GM19099 (cell line): ENCODE measurements around the gene DIO3.

Experiments
- POLR2A ChIP-seq: IDR thresholded peaks from 3 replicates; pipeline ENCODE4 v1.6.1; 2011; ENCODE audit warnings: low read depth; ENCODE audit not compliant: insufficient read length; ENCODE audit errors: extremely low read depth

DIO3 gene

DNA sequence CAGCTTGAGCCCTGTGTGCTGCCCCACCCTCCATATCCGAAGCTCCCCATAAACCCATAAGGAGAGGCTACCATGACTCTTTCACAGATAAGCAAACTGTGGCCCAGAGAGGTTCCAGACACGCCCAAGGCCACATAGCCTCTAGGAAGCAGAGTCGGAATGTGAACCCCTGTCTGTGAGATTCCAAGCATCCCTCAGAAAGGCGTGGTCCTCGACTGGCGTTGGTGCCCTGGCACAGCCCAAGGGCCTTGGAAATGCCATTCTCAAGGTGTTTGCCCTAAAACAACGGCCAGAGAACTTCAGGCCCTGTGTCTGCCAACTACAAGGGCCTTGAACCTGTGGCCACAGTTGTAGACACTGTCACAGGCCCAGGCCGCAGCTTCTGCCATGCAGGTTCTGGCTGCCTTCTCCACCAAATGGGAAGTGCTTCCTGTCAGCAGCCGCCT is 8.5 kb upstream of the DIO3 start:
- TF ChIP-seq POLR2A = no peak

DNA sequence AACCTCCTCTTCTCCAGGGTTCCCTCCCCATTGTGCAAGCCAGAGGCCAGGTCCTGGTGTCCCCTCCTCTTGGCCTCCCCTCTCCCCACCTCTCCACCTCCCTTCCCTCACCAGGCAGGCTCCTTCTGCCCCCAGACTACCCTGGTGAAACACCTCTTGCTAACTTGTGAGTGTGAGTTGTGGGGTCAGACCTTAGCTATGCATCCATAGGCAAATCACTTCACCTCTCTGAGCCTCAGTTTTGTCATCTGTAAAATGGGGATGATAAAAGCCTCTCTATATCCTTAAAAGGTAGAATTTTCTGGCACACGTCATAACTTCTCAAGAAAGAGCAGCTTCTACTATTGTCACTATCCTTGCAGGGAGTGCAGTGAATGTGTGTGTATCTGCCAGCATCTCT is 7.9 kb upstream of the DIO3 start:
- no peak for TF ChIP-seq POLR2A

DNA sequence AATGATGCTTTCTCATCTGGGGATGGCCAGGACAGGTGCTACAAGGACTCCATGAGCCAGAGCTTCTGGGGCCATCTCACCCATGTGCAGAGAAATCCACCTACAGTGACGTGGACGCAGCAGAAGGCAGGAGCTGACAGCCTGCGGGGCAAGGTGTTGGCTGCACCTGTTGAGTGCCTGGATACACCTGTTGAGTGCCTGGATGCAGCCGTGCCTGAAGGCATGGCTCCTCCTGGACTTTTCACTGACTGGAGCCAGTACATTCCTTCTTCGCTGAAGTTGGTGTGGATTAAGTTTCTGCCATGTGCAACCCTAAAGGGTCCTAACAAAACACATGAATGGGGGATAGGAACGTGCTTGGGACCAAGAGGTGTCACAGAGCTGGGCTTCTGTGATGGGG is 7.4 kb upstream of the DIO3 start:
- no peak for TF ChIP-seq POLR2A

DNA sequence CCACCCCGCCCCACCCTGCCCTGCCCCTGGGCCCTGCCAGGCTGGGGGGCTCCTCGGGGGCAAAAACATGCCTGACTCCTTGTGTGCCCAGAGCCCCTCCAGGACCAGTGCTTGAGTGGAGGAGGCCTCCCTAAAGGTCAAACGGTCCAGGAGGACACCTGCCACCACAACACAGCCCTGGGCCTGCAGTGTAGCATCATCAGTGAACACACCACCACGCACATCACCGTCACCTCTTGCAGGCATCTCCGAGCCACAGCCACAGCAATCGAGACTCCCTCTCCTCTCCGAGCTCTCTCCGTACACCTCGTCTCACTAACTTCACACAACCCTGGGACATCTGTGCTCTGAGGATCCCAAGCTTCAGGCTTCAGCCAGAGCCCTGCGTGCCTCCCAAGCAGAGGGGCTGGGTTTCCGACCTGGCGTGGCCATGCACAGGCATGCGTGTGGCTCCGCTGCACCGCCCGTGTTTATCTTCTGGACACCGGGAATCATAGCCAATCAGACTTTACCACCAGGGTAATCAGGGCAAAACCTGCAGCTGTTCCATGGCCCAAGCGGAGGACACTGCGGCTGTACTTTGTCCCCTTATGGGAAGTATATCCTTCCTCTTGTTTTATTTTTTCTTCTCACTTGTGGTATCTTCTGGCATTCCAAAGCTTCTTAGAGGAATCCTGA is 6.2 kb upstream of the DIO3 start:
- no peak for TF ChIP-seq POLR2A

DNA sequence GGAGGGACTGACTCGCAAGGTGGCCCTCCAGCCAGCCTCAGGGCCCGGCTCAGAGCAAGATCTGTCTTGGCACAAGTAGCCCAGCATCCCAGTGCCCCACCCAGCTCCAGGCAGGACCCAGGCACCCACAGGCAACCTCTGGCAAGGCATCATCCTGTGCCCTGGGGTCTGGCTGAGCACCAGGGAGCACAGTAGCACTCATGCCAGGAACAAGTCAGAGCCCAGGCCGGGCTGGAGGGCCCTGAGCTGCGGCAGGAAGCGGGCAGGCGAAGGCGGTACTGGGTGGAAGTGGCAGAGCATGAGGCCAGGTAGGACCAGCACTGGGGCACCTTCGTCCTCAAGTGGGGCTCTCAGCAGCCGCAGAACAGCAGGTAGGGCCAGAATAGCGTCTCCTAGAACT is 5.2 kb upstream of the DIO3 start:
- TF ChIP-seq POLR2A = no peak

DNA sequence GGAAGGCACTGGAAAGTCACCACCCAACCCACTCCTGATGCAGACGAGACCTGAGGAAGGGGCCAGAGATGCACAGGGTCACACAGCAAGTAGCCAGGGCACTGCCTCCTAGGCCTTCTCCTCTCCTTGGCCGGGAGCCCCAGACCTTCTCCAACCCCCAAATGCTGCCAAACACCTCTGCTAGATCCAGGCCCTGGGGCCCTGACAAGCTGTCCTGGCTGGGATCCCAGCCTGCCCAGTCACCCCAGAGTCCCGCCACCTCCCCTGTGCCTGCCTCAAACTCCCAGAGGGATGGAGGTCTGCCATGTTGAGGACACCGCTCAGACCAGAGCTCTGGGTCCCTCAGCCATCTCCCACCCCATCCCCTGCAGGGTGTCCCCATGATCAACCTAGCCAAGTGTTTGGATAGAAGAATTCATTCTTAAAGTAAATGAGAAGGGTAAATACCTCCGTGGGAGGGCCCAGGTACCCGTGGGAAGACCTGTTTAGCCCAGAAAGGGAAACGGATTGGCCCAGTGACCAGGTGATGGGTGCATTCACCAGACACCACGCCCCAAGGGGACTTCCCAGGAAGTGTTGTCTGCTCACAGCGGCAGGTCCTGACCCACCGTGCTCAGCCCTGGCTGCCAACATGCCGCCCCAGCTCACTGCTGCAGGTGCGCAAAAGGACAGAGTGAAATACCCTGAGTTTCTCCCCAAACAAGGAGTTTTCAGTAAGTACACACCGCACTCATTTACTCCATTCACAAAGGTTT is 4.6 kb upstream of the DIO3 start:
- TF ChIP-seq POLR2A = no peak

DNA sequence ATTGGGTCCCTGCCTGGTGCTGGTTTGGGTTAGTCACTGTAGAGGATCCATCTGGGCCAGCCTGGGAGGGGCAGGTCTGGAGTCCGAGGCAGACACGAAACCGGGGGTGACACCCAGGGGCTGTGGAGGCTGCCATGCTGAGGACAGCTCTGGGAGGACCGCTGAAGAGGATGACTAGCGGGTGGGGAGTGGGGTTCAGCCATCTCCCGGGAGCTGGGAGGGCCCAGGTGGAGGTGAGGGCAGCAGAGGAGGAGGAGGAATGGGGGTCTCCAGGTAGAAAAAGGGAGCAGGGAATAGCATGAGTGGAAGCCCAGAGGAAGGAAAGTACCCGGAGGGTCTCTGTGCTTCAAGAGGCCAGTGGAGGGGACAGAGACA is 4.0 kb upstream of the DIO3 start:
- TF ChIP-seq POLR2A = no peak

DNA sequence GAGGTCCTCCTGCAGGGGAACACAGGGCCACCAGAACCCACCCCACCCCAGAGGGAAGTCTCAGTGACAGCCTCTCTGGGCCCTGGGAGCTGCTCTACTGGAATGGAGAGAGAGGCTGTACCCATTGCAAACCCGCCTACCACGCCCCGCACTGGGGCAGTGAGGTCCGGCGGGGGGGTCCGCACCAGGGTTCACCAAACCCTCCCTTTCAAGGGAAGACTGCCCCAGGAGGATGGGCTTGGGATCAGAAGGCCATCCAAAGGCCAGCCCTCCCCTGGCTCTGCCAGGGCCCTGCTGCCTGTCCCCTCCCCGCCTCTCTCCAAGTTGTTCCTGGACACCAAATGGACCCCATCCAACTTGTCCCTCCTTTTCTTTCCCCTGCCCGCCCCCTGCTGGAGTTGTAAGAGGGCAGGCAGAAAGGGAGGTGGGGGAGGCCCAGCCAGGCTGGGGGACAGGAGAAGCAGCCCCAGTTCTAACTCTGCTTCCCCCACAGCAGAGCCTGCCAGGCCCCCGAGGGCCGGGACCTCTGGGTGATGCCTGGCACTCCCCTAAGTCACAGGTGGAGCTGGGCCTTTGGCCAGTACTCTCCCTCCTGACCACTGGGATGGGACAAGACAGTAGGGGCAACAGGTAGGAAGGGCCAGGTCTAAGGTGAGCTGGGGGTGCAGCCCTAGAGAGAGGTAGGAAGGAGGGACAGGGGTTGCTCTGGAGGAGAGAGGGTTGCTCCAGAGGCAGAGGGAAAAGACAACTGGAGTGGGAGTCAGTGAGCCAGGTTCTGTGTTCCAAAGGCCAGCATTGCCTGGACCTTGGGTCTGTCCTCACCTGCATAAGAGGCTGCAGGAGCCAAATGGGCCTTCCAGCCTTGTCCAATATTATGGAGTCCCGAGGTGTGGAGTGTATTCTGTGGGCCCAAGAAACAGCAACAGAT is 3.2 kb upstream of the DIO3 start:
- no peak for TF ChIP-seq POLR2A

DNA sequence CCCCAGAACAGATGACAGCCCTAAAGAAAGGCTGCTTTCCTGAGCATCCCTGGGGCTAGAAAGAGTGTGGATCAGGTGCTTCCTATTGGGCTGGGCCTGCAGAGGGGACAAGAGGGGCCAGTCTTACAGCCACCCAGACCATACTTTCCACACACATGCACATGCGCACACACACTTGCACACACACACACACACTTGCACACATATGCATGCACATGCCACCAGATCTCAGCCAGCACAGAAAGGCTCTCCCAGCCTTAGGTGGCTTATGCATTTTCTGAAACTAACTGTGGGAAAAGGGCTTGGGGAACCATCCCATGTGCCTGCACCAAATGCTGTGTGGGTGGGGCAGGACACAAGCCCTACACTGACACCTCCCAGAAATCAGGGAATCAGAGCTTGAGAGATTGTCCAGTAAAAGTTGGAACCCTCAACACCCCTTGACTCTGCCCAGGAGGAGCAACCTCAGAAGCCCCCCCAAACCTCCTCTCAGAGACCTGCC is 2.5 kb upstream of the DIO3 start:
- TF ChIP-seq POLR2A = no peak

DNA sequence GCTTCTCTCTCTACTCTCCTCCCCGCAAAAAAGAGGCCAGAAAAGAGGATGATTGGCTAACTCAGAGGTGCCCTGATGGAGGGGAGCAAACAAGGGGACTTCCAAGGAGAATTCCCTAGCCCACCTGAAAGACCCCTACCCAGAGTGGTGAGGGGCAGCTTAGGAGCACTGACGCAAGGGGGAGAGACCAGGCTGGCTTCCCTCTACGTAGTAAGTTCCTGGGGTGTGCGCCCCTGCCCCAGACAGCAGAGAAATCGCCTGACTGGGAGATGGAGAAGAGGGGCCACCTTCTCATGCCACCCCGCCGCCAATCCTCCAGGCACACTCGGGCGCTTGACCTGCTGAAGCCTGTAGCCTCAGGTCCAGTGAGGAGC is 2.1 kb upstream of the DIO3 start:
- no peak for TF ChIP-seq POLR2A

DNA sequence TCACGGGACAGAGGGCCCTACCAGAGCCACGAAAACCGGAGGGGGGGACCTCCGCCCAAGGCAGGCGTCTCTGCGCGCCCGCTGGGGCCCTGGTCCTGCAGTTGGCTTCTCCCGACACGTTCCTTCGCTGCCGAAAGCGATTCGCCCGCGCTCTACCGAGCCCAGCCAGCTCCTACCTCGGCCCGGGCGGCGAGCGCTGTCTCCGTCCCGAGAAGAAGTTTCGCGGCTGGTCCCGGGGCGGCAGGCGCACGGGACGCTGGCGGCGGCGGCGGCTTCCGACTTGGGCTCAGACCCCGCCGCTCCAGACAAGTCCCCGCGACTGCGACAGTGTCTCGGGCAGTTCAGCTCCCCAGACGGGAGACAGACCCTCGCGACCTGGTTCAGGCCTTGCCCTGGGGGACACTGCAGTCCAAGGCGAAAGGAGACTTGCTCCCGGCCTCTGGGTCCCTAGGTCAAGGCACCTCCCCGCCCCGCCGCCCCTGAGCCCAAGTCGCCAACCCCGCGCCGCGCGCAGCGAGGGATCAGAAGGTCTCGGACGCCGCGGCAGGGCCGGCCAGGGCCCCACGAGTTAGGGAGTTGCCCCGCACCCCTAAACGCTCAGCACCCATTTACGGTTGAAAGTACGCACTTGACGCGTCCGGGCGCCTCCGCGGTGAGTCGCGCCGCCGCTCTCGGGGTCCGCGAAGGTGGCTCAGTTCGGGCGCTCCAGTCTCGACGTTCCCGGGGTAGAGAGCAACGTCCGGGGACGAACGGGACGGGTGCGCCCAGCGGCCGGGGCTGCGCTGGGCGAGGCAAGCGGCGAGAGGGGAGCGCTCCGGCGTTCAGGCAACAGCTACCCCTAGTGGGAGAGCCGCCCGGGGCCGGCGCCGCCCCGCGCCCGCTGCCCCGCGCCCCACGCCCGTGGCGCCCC is 1.4 kb upstream of the DIO3 start:
- no peak for TF ChIP-seq POLR2A

DNA sequence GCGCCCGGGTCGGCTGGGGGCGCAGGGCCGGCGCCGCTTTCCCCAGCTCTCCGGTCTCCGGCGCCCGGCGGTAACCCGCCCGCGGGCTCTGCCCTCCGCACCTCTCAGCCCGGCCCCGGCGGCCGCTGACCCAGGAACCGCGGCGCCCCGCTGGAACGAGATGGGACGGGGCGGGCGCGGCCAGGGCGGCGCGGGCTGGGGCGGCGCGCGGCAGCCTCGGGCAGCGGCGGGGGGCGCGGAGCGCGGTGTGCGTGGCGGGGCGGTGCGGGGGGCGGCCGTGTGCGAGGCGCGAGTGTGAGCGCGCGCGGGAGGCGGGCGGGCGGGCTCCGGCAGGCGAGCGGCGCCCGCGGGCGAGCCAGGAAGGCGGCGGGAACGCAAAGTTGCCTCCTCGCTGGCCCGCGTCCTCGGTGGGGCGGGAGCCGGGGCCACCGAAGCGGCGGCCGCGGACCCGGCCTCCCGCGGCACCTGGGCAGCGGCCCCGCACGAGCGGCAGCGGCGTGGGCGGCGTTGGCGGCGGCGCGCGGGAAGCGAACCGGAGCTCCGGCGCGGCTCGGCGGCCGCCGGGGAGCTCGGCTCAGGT is 671 bp upstream of the DIO3 start:
- TF ChIP-seq POLR2A = no peak

DNA sequence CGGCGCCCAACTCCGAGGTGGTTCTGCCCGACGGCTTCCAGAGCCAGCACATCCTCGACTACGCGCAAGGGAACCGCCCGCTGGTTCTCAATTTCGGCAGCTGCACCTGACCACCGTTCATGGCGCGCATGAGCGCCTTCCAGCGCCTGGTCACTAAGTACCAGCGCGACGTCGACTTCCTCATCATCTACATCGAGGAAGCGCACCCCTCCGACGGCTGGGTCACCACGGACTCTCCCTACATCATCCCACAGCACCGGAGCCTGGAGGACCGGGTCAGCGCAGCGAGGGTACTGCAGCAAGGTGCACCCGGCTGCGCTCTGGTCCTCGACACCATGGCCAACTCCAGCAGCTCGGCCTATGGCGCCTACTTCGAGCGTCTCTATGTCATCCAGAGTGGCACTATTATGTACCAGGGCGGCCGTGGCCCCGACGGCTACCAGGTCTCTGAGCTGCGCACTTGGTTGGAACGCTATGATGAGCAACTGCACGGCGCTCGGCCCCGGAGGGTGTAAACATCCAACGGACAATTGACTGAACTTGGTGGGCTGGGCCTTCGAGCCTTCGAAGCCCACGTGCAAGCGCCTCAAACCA is 699 bp downstream of the DIO3 start:
- TF ChIP-seq POLR2A = no peak
